ENCODE results near the gene R3HDM4.

Gene R3HDM4

DNA sequence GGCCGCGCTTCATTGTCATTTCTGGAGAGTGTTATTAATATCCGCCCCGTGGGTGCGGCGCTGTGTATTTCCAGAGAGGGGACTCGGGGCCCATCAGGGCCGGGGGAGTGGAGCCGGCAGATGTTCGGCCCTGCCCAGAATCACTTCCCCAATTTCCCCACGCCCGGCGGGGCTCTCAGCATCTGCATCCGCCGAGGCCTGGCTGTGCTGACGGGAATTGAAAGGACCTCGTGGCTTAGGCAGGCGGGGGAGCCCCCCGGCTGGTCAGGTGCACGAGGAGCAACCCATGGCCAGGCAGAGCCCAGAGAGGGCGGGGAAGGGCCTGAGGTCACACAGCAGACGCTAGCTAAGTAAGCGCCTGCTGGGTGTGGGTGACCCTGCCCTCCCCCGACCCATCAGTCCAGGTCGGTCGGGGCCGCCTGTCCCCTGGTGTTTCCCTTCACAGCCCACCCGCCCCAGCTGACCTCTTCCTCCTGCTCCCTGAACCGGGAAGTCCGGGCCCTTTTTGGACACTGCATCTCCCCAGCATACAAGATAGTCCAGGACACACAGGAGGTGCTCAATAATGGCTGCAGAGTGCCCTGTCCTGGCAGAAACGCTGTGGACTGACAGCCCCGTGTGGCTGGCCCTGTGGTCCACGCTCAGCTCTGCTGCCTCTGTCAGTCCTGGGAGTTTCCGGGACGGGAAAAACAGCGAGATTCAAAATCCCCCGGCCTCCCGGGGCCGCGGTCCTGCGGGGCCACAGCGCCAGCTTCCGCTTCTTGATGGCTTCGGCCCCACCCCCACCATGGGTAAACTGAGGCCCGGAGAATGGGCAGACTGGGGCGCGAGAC, 34.9 kb upstream of the R3HDM4 start:
- DNase-seq (ENCODE audit: extremely low read depth in 1 of 2, low read depth in 1 of 2) = no peak

DNA sequence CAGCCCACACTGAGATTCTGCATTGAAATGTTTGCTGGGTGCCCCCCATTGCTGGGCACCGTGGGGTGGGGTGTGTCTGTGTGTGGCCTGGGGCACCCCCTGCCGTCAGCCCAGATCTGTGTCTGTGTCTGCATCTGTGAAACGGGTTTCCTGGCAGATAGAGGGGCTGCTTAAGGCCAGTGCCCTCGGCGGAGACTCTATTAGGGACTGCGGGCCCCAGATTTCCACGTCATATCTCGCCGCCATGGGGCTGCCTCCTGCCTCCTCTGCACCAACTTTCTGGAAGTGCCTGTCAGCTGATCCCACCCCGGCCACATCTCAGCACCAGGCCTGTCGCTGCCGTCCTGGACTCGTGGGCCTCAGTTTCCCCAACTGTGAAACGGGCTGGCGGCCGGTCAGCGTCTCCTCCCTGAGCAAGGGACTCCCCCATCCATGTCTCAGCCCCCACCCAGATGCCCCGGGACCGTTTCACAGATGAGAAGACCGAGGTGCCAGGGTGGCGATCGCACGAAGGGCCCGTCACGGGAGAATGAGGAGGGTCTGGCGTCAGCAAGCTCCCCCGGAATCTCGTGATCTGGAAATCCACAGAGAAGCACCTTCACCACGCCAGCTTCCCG, 34.2 kb upstream of the R3HDM4 start:
- no peak for DNase-seq (ENCODE audit: extremely low read depth in 1 of 2, low read depth in 1 of 2)

DNA sequence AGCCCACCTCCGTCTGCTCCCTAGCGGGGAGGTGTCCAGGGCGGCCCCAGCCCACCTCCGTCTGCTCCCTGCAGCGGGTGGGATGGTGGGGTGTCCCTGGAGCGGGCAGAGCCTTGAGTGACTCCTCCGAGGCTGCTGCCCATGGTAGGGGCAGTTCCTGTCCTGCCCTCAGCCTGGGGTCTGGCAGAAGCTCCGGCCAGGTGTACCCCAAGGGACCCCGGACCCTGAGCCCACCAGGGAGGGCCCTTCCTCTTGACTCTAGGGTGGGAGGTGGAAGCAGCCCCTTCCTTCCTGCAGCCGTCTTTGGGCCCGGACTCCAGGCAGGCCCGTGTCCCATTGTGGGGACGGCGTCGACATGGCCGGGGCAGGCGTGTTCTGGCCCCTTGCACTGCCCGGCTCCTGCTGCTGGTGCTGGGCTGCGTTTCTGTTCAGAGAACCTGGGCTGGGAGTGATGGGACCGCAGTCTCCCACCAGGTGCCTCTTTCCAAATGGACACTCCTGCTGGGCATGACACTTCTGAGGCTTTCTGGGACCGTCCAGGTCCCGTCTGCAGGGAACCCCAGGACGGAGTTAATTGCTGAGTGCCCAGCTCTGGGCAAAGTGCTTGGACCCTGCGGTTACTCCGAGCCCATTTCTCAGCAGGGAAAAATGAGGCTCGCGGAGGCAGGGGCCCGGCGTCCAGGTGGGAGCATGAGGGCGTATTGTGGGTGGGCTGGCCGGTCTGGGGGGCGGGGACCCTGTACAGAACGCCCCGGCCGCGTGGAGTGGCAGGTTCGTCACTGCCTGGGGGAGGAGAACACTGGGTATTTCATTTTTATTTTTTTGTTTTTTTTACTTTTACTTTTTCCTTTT, 32.6 kb upstream of the R3HDM4 start:
- no peak for DNase-seq (ENCODE audit: extremely low read depth in 1 of 2, low read depth in 1 of 2)

DNA sequence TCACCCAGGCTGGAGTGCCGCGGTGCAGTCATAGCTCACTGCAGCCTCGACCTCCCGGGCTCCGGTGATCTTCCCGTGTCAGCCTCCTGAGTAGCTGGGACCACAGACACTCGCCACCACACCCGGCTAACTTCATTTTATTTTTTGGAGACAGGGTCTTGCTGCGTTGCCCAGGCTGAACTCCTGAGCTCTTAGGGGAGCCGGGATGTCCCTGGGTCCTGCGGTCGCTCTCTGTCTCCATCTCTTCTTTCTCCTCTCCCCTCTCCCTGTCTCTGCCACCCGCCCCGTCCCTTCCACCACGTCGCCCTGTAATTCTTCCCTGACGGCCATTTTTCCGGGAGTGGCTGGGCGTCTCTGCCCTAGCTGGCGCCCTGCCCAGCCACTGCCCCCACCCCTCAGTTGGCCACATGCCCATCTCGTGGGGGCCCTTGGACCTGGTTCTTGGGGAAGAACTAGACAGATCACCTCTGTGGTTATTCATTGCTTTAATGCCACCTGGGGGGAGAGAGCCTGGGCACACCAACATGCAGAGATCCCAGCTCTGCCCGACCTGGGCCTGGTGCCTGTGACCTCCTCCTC, 31.7 kb upstream of the R3HDM4 start:
- no peak for DNase-seq (ENCODE audit: extremely low read depth in 1 of 2, low read depth in 1 of 2)

DNA sequence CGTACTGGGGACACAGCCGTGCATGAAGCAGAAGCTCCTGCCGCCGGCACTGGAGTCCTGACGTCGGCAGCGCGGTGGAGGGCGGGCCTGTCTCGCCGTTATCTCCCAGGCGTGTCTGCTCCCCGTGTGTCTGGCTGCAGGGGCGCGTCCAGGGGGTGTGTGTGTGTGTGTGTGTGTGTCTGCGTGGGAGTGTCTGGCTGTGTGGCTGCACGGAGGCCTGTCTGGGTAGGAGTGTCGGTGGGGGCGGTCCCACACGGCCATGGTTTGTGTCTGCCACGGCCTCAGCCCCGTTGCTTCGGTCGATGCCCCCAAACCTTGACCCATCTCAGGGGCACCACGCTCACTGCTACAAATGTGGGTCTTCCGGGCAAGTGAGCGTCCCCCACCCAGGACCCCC, 31.1 kb upstream of the R3HDM4 start:
- DNase-seq (ENCODE audit: extremely low read depth in 1 of 2, low read depth in 1 of 2) = no peak

DNA sequence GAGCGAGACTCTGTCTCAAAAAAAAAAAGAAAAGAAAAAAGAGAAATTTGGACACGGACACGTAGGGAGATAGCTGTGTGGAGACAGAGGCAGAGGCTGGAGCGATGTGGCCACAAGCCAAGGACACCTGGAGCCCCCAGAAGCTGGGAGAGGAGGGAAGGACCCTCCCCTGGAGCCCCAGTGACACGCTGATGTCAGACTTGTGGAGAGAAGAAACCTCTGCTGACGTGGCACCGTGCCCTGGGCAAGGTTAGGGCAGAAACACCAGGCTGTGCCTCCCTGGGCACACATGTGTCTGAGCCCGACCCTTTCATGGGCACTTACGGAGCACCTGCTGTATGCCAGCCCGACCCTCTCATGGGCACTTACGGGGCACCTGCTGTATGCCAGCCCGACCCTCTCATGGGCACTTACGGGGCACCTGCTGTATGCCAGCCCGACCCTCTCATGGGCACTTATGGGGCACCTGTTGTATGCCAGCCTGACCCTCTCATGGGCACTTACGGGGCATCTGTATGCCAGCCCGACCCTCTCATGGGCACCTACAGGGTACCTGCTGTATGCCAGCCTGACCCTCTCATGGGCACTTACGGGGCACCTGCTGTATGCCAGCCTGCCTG, 30.6 kb upstream of the R3HDM4 start:
- no peak for DNase-seq (ENCODE audit: extremely low read depth in 1 of 2, low read depth in 1 of 2)

DNA sequence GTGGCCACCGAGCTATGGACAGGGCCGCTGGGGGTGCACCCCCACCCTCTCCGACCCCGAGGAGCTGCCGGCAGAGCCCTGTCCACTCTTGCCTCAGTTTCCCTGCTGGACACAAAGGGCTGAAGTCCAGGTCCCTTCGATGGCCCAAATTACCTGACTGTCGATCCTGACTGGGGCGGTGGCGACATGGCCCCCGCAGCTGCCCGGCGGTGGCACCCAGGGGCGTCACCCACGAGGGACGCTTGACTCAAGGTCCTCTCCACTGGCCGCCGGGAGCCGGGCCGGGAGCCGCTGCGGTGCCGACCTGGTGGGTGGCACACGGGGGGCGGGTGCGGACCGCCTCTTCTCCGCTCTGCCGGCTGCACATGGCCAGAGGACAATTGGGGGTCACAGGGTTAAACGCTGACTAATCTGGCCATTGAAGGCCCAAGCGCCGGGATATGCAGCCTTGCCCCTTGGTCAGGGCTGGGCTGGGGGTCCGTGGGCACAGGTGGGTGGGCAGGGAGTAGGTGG, 29.2 kb upstream of the R3HDM4 start:
- no peak for DNase-seq (ENCODE audit: extremely low read depth in 1 of 2, low read depth in 1 of 2)

DNA sequence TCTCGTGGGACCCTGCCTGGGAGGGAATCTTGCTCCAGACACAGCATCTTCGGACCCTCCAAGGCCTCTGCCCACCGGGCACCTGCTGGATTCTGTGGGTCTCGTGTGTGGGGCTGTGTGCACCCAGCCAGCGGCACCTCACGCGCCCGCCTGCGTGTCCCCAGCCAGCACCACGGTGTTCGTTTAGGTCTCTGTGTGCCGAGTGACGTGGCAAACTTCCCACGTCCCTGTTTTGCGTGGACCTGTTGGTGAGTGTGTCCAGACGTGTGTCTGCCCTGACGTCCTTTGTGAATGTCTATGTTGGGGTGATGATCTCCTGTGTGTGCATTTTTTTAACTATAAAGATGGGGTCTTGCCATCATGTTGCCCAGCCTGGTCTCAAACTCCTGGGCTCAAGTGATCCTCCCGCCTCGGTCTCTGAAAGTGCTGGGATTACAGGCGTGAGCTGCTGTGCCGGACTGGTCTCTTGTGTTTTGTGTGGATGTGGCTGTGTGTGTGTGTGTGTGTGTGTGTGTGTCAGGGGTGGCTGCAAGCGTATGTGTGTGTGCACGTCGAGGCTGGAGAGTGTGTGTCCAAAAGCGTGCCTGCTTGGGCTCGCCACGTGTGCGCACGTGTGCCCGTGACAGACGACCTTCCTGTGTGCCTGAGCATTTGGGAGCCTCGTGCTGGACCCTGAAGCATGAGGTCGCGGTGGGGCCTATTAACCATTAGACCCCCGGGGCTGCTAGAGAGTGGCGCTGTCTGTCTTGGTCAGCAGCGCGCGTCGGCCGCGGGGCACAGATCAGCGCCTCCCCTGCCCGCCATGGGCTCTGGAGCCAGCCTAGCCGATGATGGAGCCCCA, 28.5 kb upstream of the R3HDM4 start:
- DNase-seq (ENCODE audit: extremely low read depth in 1 of 2, low read depth in 1 of 2) = no peak

DNA sequence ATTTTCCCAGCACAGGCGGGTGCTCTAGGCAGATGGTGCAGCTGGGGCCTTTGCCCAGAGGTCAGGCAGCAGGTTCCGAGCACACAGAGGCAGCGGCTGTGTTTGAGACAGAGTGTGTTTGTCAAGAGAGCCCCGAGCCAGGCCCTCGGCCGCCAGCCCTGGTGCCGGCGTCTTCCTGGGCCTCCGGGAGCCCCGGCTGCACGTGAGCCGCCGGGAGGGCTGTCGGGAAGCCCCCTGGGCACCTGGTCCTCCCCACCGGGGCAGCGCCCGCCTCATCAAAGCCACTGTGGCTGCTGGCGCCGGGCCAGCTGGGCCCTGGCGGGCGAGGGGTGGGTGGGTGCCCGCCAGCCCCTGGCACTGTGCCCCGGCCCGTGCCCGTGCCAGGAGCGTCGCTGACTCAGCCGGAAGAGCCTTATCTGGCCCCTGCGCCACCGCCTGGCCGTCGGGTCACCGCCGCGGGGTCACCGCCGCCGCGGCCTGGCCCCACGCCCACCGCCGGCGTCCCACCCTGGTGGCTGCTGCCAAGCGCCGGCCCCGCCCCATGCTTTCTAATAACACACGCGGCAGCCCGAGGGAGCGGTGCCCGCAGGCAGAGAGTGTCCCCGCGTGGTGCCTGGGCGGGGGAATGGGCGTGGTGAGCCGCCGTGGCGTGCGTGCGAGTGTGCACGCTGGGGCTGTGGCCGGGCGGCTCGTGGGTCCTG, 27.7 kb upstream of the R3HDM4 start:
- DNase-seq (ENCODE audit: extremely low read depth in 1 of 2, low read depth in 1 of 2) = no peak

DNA sequence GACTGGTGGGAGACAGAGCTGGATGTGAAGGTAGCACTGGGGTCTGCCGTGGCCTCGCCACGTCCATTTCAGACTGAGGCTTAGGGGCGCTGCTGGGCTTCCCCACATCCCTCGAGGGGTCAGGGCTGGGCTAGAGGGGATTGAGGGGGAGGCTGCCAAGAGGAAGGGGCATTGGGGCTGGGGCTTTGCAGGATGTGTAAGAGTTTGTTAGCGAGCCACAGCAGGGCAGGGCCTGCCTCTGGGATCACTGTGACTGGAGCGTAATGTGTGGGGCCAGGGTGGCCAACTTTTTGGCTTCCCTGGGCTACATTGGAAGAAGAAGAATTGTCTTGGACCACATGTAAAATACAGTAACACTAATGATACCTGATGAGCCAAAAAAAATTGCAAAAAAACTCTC, 26.9 kb upstream of the R3HDM4 start:
- no peak for DNase-seq (ENCODE audit: extremely low read depth in 1 of 2, low read depth in 1 of 2)

DNA sequence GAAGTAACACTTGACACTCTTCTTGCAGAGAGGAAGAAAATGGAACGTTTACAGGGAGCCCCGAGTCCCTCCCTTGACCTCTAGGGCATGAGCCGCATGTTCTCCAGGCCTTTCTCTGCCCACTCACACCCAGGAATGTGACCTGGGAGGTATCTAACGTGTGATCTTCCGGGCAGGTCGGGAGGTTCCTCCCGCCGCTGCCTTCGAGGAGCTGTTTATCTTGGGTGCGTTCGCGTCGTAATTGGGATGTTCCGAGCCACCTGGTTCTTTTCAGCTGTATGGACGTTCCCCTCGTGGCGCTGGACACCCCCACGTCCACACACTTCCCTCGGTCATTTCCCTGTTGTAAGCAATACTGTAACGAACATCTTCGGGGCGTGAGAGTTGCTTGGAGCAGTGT, 26.4 kb upstream of the R3HDM4 start:
- no peak for DNase-seq (ENCODE audit: extremely low read depth in 1 of 2, low read depth in 1 of 2)

DNA sequence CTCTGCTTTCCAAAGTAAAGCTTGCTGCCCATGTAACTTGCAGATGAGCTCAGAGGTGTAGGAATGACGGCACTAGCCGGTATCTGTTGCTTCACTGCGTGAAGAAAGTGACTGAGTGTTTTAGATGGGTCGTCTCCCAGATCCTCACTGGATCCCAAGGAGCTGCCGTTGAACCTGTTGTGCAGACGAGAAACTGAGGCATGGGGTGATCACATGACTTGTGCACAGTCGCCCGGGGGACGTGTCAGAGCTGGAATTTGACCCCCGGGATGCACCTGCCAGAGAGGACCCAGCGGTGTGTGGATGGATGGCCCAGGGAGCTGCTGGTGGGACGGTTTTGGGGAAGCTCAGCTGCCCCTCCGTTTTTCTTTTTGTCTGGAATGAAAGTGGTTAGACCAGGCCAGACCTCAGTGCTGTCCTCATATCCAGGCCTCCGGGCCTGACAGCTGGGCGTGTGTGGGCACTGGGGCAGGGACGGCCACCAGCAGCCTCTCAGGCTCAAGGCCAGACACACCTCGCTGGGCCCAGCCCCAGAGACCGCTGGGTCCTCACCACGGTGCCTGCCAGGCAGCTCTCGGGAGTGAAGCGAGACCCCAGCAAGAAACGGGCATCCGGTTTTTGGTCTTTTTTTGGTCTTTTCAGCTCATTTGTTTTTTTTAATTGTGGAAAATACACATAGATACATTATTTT, 25.4 kb upstream of the R3HDM4 start:
- no peak for DNase-seq (ENCODE audit: extremely low read depth in 1 of 2, low read depth in 1 of 2)

DNA sequence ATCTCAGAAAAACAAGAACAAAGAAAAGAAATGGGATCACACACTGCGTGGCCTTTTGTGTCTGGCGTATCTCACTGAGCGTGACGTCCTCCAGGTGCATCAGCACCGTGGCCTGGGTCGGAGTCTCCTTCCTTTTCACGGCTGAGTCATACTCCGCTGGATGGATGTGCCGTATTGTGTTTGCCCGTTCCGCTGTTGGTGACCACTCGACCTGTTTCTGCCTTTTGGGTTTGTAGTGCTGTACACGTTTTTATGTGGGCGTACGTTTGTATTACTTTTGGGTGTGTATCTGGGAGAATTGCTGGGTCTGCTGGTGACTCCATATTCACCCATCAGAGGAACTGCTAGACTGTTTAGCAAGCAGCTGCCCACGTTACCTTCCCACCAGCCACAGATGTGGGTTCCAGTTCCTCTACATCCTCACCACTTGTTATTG, 24.3 kb upstream of the R3HDM4 start:
- DNase-seq (ENCODE audit: extremely low read depth in 1 of 2, low read depth in 1 of 2) = no peak

DNA sequence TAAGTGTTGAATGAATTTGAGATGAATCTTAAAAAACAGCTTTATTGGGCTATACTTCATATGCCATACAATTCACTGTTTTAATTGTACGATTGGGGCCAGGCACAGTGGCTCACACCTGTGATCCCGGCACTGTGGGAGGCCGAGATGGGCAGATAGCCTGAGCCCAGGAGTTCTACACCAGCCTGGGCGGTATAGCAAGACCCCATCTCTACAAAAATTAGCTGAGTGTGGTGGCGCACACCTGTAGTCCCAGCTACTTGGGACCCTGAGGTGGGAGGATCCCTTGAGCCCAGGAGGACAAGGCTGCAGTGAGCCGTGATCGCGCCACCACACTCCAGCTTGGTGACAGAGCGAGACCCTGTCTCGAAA, 23.1 kb upstream of the R3HDM4 start:
- no peak for DNase-seq (ENCODE audit: extremely low read depth in 1 of 2, low read depth in 1 of 2)

DNA sequence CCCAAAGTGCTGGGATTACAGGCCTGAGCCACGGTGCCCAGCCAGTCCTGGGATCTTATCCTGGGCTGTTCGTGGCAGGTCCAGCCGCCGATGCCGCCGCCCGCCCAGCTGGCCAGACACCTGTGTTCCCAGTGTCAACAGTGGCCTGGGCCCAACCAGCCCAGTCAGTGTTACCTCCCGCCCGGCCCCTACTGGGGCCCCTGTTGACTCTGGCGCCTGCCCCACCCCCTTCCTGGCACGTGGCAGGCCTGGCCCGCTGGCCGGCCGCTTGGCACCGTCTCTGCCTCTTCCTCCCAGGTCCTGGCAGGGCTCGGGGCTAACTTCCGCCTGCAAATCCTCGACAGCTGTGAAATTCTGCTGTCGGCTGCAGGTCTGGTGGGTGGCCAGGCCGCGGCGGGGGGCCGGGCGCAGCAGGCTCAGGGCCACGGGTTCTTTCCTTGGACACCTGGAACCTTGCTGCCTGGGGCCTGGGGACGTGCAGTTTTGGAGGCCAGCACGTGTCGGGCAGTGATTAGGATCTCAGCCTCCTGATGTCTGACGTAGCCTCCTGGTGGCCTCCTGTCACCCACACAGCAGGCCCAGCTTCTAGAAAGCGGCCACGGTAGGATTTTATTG, 22.0 kb upstream of the R3HDM4 start:
- DNase-seq (ENCODE audit: extremely low read depth in 1 of 2, low read depth in 1 of 2) = no peak

DNA sequence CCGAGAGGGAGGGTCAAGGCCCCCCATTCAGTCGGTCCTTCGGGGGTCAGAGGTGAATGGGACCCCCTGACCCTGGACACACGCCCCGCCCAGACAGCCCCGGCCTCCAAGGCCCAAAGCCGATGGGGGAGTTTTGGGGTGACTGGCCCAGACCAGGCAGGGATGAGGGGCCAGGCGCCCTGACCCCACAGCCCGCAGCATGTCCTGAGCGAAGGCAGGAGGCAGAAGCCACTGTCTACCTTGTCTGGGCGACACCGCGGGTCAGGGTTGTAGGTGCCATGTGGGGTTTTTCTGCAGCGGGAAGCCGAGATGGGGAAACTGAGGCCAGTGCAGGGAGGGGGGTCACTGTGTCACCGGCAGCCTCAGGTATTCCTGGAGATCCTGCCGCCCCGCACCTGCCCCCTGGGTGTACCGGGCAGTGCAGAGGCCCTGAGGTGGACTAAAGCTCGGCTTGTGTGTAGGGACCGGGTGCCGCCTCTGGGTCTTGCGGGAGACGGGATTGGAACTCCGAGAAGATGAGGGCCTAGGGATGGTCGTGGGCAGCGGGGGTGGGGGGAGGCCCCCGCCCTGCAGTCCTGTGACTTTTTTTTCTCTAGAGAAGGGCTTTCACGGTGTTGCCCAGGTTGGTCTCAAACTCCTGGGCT, 21.3 kb upstream of the R3HDM4 start:
- DNase-seq (ENCODE audit: extremely low read depth in 1 of 2, low read depth in 1 of 2) = no peak

DNA sequence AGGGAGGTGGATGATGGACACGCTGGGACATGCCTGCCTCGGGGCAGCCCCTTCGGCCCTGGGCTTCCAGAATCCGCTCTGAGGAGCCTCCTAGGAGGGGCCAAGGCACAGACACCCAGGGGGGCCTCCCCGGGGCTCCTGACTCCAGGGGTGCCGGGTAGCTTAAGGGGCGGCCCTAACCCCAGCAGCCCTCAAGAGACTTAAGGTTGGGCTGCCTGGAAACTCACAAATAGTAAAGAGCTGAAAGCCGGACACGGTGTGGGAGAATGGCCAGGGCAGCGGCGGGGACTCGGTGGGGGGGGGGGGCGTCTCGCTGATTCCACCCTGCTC, 20.5 kb upstream of the R3HDM4 start:
- DNase-seq (ENCODE audit: extremely low read depth in 1 of 2, low read depth in 1 of 2) = no peak

Measured in stimulated activated CD8-positive, alpha-beta memory T cell treated with anti-CD3 and anti-CD28 coated beads, Interleukin-7, amount 100 ng/mL, for 48 hours (primary cell).